OCI-M1 (cell line): ENCODE results near the gene HDAC4.

Experiments used
- DNase-seq: peaks from one replicate; lab custom pipeline; 2025; lab: John Stamatoyannopoulos, UW

The HDAC4 gene

GRCh38 chr2:239396881-239397681, 3.7 kb downstream of the HDAC4 start:
- no peak for DNase-seq

GRCh38 chr2:239395524-239395923, 5.3 kb downstream of the HDAC4 start:
- no peak for DNase-seq

DNA sequence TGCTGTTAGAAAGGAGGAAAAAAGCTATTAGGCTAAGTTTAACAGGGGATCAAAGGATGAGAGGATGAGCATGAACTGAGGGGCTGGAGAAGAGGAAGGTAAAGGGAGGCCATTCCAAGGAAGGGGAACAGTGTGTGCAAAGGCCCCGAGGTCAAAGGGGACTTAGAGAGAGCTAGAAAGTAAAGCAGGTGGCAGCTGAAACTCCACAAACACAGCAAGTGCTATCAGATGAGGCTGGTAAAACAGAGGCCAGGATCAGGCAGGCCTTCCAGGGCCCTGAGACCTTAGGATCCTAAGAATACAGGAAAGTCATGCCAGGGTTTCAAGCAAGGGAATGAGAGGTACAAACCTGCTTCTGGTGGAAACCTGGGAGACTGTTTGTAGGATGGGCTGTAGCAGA, 5.8 kb downstream of the HDAC4 start:
- no peak for DNase-seq

- DNase-seq: no peak
Measured at GRCh38 chr2:239394346-239394945, 6.4 kb downstream of the HDAC4 start.

GRCh38 chr2:239393941-239394340, 6.9 kb downstream of the HDAC4 start:
- DNase-seq: no peak

DNA sequence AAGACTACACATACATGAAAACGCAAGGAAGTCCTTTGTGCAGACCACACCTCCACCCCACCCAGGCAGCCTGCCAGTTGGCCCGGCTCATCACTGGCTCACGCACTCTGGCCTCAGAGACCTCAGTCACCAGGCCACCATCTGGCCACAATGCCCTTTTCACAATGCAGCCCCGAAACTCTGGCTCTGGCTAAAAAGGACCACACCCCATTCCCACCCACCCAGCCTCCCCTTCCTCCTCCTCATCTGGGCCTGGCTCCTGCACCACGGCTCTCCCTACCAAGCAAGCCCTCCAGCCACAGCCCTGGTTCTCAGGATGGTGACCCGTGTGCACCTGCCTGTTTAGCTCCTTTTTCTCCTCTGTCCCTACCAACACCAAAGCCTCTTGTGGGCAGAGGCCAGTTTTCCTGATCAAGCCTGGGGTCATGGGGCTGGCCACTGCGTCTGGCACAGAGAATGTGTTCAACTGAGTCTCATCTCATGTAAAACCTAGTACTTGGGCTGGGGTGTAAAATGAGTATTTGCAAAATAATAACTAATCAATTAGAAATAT, 7.4 kb downstream of the HDAC4 start:
- no peak for DNase-seq

DNA sequence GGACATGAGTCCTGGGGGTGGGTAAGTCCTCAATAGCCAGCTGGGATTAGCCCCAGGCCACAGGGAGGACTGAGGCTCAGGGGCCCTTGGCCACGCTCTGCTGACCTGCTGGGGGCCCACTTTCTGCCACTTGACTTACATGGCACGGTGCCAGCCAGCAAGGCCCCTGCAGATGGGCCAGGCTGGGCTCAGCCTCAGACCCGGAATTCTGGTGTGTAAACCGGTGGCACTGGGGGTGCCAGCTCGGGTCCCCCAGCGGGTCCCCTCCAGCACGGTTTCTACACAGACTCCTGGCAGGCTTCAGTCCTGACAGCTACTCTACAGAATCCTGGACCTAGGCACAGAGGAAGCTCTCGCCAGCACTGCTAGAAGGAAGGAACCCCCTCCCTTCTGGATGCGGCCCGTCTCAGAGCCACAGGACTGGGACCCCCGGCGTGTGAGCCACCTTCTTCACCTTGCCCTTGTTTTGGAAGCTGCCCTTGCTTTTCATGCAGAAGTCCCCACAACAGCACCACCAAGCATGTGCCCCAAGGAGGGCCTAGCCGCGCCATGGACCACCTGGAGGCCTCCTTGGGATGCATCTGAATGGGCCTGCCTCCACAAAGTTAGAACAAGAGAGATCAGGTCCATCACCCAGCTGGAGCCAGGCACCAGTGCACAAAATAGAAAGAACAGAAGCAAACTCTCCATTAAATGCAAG, 8.0 kb downstream of the HDAC4 start:
- no peak for DNase-seq

- no peak for DNase-seq
Measured at GRCh38 chr2:239392072-239392357, 8.8 kb downstream of the HDAC4 start.

GRCh38 chr2:239391286-239392071, 9.3 kb downstream of the HDAC4 start:
- no peak for DNase-seq

DNA sequence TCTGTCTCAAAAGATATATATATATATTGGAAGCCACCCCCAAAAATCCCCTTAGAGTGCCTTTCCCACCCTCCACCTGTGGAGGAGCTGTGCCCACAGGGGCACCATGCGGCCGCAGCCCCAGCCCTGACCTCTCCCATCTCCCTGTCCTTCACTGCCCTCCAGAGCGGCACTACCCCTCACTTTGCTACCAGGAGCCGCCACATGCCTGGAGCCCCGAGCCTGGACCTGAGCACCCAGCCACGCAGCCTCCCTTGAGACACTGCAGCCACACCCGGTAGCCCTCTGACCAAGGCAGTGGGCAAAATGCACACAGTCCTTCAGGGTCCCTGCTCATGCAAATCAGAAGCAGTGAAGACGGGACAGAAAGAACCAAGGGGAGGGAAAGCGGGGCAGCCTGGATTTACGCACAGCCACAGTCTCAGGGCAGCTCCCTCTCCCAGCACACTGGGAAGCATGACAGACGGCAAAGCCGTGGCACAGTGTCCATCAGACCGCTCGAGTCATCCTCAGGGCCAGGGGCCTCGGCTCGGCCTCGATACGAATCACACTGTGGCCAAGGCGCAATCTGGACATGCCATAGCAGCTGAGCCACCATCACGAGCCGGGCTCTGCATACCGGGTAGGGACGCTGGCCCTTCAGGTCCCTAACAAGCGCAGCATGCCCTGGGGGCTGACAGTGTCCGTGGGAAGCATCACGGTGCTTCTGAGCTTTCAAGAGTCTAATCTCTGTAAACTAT, 10.1 kb downstream of the HDAC4 start:
- no peak for DNase-seq

DNA sequence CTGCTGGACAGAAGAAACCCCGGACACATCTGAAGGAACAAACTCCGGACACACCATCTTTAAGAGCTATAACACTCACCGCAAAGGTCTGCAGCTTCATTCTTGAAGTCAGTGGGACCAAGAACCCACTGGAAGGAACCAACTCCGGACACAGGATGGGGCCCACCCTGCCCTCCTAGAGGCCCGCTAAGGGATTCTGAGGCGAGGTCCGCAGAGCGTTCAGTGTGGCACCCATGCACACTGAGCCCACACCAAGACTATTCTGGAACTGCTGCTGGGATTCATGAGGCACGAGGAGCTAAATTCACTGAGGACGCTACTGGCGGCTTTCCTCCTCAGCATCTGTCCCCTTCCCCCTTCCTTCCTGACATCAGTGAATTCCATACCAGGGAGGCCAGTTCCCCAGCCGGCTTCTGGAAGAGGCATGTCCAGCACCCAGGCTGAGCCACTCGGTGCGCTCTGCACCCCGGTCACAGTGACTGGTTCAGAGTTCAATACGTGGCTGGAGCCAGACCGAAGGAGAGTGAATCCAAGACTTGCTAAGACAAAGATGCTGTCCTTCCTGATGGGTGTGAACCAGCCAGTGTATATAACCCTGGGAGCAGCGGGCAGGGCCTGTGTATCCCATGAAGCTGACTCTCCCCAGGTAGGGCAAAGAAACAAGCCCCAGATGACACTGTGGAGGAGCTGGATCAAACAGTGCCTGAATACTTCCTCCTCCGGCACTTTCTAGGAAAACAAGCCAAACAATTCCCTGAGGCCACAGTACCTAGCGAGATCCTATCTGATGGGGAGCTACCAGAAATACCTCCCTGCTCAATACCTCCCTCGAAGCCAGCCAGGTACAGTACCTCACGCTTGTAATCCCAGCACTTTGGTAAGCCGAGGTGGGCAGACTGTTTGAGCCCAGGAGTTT, 11.1 kb downstream of the HDAC4 start:
- no peak for DNase-seq

DNA sequence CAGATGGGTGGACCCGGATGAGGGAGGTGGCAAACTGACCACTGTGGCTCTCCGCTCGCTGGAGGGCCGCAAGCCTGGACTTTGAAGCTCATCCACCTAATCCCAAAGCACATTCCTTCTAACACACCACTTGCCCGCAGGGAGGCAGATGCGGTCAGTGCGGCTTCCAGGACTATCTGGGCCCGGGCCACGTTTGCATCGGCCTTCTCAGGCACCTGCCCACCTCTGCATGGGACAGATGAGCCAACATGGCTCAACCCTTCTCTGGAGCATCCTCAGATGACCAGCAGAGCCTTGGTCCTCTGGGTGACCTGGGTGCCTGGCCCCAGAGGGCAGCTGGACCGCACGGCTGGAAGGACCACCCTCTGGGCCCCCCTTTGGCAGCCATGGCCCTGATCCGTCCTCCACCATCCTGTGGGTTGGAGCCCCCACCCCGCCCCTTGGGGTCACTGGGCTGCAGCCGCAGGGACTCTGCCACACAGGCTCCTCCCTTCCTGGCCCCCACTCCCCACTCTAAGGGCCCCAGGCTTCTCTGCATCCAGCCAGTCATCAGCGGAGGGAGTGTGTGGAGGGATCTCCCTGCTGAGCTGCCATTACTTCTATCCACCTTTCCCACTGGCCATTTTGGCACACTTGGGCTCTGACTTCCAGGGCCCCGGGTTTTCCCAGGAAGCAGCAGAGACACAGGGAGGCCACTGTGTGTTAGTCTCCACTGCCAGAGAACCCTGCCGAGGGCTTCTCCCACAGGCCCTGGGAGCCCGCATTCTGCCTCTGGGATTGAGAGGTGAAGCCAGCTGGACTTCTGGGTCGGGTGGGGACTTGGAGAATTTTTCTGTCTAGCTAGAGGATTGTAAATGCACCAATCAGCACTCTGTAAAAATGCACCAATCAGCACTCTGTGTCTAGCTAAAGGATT, 12.3 kb downstream of the HDAC4 start:
- DNase-seq: no peak

GRCh38 chr2:239387811-239388210, 13.0 kb downstream of the HDAC4 start:
- DNase-seq: no peak

GRCh38 chr2:239386872-239387445, 13.9 kb downstream of the HDAC4 start:
- no peak for DNase-seq

- DNase-seq: no peak
Measured at GRCh38 chr2:239386001-239386670, 14.7 kb downstream of the HDAC4 start.

DNA sequence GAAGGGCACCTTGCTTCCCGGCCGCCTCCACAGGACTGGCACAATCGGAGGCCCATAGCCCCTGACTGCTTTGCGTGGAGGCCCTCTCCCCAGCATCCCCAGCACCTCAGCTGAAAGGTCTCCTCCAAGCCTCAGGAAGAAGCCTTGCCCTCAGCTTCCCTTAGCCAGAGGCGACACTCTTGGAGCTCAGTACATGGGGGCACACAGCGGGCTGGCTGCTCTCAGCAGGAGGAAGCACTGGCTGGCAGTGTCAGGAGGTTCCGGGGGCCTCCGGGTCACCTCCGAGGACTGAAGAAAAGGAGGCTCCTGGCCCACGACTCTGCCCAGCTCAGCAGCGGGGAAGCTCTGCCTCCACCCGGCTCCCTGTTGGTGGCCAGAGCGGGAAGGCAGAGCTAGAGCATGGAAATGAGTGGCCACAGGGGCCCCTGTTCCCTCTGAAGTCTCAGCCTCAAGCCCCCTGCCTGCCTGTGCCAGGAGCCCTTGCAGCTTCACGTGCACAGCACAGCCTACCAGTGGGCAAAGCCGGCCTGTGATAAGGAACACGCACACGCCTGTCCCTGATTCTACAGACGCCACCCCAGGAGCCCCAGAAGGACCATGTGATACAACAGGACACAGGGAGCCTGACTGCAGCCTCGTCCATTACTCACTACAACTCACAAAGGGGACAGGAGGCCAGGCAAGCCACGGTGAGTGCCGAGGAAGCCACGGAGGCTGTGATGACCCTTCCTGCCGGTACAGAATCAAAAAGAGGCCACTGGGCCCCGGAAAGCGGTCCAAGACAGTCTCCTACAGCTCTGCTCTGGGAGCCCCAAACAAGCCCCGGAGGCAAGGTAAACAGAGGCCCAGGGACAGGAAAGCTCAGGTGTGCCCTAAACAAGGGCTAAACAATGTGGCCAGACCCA, 15.5 kb downstream of the HDAC4 start:
- DNase-seq: no peak

DNA sequence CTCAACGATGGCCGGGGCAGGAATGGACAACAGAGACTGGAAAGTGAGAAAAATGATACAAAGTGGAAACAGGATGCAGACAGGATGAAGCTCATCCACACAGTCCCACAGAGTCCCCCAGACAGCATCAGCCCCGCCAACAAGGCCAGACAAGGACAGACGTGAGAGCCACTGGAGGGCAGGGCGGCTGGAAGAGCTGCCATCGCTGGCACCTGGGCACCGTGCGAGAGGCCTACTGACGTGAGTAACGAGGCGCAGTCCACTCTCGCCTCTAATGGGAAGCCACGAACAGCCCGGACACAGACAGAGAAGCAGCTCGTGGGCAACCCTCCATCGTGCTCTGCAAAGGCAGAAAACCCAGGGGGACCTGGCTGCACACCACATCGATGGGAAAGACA, 17.1 kb downstream of the HDAC4 start:
- DNase-seq: no peak
